ENCODE data around the gene PRDM16. TPM values are rescaled to one million over a fixed set of nuclear protein-coding genes. Genes with fewer than 3 reads are reported as not detected.

Gene PRDM16
- total and polyA plus RNA-seq, 2 of the 13 experiments (the other 11 are each of a cell fraction or from before 2014, with no cell fraction given): 0.15 to 0.81 TPM

DNA sequence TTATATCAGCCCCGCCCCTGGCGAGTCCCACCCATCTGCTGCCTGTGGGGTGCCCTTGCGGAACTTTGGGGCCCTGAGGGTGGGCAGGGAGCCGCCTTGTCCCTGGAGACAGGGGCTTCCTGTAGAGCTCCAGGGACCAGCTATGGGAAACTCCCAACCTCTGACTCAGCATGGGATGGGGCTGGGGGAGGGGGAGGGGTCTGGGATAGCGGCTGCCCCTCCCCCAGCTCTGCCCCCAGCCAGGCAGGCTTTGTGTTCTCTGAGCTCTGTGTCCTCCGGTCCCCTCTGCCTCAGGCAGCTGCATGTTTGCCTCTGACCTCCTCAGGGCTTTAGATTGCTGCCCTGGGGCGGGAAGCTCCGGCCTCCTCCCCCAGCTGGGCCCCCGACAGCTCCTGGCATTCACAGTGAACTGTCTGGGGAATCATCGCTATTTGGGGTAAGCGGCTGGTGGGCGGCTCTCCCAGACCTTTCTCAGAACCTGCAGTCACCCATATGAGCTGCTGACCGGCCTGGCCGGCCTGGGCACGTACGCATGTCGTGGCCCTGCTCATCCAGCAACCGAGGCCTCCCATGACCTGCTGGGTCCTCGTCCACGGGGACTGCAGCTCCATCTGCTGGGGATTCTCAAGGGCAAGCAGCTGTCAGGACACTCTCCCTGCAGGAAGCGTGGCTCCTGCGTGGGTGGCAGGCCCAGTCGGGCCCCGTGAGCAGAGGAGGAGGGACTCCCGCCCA lies 402.5 kb downstream of the PRDM16 start (continued):
- TF ChIP-seq ZNF646 (CRISPR knock-in tag; IDR thresholded peaks at IDR 0.05) (no peak), ZNF687 (CRISPR knock-in tag; IDR thresholded peaks at IDR 0.05) (peak; percentile 99), MTF1 (CRISPR knock-in tag; IDR thresholded peaks at IDR 0.05) (no peak), PAXIP1 (CRISPR knock-in tag; conservative IDR thresholded peaks at IDR 0.05) (peak; percentile 93), MXD4 (CRISPR knock-in tag; IDR thresholded peaks at IDR 0.05) (peak; percentile 15; the same call in 1 of the 2 replicates), ZNF598 (CRISPR knock-in tag; IDR thresholded peaks at IDR 0.05; ENCODE audit: borderline replicate concordance) (0 out of 2 replicates have a peak, but pooled peaks have one; percentile 85), RARG (CRISPR knock-in tag; IDR thresholded peaks at IDR 0.05; ENCODE audit: low read depth) (no peak), MAZ (IDR thresholded peaks at IDR 0.05; ENCODE audit: borderline replicate concordance, low read depth, low read length) (0 out of 2 replicates have a peak, but pooled peaks have one; percentile 20), MAZ (CRISPR knock-in tag; IDR thresholded peaks at IDR 0.05; ENCODE audit: low read depth) (peak; percentile 68), PHF5A (CRISPR knock-in tag; IDR thresholded peaks at IDR 0.05; ENCODE audit: low read depth, unreplicated experiment) (peak; percentile 49)
